Stimulated activated CD8-positive, alpha-beta memory T cell treated with anti-CD3 and anti-CD28 coated beads, Interleukin-7, amount 100 ng/mL, for 1 hour (primary cell): ENCODE results near the gene RNU1-1.
"Not testable (repeated sequence)": the region's sequence is repeated elsewhere in the genome, so short reads cannot be mapped to it uniquely, and the experiment has no call there.

Source experiments
- DNase-seq, 2 donors: peaks; one replicate each; pipeline ENCODE4 v3.0.0-alpha.2; 2020; ENCODE audit warnings: low read depth in 2 of 2

Gene RNU1-1

DNA sequence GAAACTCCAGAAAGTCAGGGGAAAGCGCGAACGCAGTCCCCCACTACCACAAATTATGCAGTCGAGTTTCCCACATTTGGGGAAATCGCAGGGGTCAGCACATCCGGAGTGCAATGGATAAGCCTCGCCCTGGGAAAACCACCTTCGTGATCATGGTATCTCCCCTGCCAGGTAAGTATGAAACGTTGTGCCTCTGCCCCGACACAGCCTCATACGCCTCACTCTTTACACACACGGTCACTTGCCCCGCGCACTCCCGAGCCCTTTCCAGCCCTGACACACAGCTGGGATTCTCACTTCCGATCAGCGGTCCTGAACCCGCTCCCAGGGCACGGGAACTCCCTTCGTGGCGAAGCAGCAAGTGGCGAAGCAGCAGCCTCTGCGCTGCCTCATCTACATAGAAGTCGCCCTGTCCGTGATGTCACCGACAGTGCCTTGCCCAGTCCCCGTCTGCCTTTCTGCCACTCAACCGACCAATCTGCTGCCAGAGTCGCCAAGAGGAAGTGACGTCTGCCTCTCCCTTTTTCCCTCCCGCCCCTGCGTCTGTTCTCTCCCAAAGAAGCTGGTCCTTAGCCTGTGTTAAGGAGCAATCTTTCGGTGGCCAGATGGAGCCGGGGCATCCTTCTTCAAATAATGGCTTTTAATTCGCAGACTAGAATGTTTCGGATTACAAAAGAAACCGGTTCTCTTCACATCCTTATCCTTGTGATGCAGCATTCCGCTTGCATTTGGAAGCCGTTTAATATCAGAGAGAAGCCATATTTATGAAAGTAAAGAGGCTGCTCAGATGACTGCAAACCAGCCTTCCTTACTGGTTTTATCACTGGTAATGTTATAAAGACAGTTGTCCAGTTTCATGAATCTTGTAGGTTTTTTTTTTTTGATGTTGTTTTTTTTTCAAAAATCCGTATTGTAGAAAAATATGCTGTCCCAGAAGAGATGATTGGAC, at the start of gene RNU1-1:
TSS of gene RNU1-1 (minus strand) at position 179 of the 949 bp plus-strand sequence.
- peak; percentile 43 to 55 for DNase-seq

- DNase-seq, result not testable (repeated sequence)
These were observed 47.0 kb upstream of the RNU1-1 start for GRCh38 chr1:16561035-16561434.

- not testable (repeated sequence) for DNase-seq
These were observed 46.4 kb upstream of the RNU1-1 start for GRCh38 chr1:16560498-16560897.

DNA sequence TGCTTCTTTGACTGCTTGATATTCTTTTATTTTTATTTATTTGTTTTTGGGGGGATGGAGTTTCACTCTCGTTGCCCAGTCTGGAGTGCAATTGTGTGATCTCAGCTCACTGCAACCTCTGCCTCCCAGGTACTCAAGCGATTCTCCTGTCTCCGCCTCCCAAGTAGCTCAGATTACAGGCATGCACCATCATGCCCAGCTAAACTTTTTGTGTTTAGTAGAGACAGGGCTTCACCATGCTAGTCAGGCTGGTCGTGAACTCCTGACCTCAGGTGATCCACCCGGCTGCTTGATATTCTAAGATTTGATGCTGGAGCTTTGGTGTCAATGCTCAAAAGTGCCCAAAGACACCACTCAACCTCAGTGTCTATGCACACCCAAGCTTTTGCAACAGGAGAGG, 45.6 kb upstream of the RNU1-1 start:
- DNase-seq, result not testable (repeated sequence)

DNA sequence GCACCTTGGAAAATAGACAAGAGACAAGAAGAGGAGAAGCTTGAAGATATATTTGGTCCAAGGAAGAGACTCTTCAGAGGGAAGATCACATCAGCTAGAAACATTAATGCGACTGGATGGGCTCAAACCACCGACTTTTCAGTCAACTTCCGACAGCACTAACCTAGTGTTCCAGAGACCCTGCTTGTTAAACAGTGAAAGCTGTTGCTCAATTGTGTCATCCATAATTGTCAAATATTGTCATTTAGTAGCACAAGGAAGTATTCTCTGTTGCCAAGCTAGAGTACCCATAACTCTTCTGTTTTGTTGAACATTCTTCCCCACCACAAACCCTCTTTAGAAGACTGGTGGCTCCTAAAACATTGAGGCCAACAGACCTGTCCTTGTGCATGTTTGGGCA, 42.9 kb upstream of the RNU1-1 start:
- DNase-seq, result not testable (repeated sequence)

- DNase-seq, result not testable (repeated sequence)
These were observed 39.2 kb upstream of the RNU1-1 start for GRCh38 chr1:16553244-16553643.

DNA sequence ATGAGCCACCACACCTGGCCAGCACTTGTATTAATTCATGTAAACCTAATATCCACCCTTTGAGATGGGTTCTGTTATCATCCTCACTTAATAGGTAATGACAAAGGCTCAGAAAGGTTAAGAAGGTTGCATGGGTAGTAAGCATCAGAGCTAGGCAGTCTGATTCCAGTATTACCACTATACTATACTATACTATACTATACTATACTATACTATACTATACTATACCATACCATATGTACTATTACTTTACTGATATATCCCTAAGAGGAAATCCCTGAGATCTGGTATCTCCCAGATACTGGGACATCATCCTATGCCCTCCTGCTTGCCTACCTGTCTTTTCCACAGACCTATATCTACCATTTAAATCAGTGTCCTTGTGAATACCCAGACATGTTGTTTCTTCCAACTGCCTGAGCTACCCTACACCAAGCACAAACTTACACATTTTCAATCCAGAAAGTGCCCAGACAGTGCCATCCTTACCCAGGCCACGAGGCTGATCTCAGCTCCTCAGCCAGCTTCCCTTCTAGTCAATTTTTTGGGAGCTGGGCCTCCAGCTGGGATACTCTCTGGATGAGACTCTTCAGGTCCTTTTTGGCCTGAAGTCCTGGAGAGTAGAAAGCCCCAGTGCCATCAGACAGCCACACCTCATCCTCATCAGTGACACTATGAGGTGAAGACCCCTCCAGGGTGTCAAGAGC, 36.3 kb upstream of the RNU1-1 start:
- DNase-seq, result not testable (repeated sequence)

GRCh38 chr1:16549545-16549944, 35.5 kb upstream of the RNU1-1 start:
- DNase-seq, result not testable (repeated sequence)

GRCh38 chr1:16547502-16548241, 33.6 kb upstream of the RNU1-1 start:
- DNase-seq, result not testable (repeated sequence)

- DNase-seq, result not testable (repeated sequence)
These were observed 31.6 kb upstream of the RNU1-1 start for GRCh38 chr1:16545682-16546095.

- DNase-seq, result not testable (repeated sequence)
These were observed 26.4 kb upstream of the RNU1-1 start for GRCh38 chr1:16540421-16540893.

- DNase-seq, result not testable (repeated sequence)
These were observed 23.4 kb upstream of the RNU1-1 start for GRCh38 chr1:16537528-16537927.

DNA sequence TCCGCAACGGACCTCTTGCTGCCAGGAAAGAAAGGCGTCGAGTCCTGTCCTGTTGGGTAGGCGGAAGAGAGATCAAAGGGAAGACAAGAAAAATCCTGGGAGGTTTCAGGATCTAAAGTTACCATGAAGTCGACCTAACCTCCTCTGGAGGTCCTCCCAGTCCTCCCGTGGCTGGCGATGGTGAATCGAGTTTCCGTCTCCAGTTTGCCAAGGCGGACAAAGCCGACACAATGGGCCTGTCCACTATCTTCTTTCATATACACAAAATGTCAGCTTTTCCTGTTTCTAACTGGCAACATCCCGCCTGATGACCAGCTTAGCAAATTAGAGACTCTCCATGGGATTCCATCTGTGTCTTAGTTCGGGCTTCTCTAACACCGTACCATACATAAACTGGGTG, 22.7 kb upstream of the RNU1-1 start:
- DNase-seq, result not testable (repeated sequence)

GRCh38 chr1:16535898-16536297, 21.8 kb upstream of the RNU1-1 start:
- DNase-seq, result not testable (repeated sequence)

DNA sequence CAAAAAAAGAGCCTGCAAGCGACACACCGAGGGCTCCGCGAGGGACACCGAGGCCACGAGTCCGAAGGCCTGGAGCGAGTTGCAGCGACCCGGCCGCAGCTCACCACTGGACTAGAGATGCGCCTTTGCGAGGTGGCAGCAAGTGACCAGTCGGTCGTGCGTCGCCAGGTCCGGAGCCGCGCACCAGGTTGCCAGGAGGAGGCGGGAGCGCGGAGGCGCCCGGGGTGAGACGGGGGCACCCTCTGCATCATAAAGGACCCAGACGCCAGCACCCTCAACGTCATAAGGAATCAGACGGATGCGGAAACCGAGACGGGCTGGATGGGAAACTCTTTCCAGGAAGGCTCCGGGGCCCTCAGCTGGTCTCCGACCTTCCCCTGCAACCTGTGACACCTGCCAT, 21.4 kb upstream of the RNU1-1 start:
- DNase-seq, result not testable (repeated sequence)

- not testable (repeated sequence) for DNase-seq
These were observed 20.9 kb upstream of the RNU1-1 start for GRCh38 chr1:16534829-16535456.

- not testable (repeated sequence) for DNase-seq
These were observed 20.2 kb upstream of the RNU1-1 start for GRCh38 chr1:16534239-16534828.

DNA sequence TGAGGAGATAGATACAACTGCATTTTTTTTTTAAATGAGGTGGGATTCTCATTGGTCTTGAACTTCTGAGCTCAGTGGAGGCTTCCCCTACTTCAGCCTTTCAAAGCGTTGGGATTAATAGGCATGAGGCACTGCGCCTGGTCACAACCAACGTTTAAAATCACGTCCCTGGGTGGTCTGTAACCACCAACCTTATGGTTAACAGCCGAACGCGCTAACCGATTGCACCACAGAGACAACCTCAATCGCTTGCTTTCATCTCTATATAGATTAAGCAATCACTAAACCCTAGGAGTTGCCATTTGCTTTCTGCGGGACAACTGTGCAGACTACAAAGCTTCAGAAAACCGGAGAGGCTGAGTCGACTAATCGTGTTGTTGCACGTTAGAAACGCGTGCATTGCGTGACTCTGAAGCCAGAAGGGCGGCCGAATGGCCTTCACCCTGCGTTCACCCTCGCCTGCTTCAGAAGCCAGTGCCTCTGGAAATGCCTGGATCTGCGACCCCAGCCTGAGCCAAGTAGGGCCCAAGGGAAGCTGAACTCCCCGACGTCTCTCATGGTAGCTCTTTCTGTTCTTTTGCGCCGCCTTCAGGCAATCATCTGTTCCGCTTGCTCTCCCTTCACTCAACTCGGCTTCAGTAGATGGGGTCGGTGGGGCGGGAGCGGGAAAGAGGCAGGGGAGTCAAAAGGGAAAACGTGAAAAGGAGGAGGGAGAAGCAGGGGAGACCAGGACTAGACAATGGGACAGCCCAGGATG, 18.3 kb upstream of the RNU1-1 start:
- not testable (repeated sequence) for DNase-seq

DNA sequence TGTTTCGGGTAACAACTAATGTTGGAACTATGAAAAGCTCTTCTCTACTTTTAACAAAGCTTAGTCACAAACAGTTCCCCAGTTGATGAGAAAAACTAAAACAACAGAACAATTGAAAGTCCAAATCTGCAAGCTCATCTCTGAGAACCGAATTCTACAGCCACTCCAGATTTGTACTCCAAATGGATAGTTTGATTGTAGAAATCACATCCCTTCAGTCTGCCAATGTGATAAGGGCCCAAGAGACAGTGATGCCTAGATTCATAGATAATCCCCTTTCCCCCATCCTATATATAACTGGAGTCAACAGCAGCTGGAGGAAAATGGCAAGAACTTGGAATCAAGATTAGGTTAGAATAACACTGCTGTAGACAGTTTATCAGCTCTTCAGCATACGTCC, 14.3 kb upstream of the RNU1-1 start:
- not testable (repeated sequence) for DNase-seq

DNA sequence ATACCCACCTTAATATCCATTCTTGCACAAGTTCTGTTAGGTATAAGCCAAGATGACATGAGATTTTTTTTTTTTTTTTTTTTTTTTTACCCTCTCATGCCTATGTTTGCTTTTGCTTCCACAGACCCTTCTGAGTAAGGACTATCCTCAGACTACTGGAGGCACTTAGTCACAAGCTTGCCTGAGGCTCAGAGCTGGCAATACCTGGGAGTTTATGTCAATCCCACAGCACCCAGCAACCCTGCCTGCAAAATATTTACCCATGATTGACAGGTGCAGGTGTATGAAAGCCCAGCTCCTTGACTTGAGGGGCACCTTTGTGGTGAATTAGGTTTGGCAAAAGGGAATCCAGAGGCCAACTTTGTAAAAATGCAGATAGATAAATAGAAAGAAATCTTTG, 11.7 kb upstream of the RNU1-1 start:
- DNase-seq, result not testable (repeated sequence)
